GM21528 (cell line): ENCODE data around the gene BCL11B.

Source experiments
- ATAC-seq: cut with Tn5 transposase; IDR thresholded peaks from one replicate; pipeline ENCODE4 v1.9.1; 2021; ENCODE audit warnings: mild to moderate bottlenecking, moderate library complexity; ENCODE audit not compliant: unreplicated experiment, low FRiP score

Gene BCL11B

DNA sequence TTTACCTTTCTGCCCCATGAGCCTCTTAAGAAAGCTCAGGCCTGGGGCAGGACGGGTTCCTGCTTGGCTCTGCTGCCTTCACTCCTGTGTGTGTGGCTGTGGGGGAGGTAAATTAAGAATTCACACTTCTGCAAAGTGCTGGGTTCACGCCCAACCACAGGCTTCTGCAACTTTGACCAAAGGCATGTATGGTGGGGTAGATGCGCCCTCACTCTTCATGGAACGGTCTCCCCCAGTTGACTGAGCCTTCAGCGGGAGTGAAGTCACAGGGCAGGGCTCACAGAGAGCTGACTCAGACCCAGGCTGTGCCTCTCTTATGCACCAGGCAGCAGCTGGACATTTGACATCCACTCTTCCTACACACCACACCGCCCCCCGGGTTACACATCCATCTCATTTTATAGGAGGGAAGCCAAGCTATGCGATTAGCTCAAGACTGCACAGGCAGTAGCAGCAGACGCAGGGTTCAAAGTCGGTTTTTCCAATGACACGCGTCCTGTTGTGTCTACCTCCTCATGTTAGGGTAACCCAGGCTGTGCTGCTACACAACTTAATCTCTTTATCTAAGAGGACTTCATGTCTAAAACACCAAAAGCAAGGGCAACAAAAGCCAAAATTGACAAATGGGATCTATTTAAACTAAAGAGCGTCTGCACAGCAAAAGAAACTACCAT is 15.4 kb upstream of the BCL11B start:
- ATAC-seq = peak; percentile 86

DNA sequence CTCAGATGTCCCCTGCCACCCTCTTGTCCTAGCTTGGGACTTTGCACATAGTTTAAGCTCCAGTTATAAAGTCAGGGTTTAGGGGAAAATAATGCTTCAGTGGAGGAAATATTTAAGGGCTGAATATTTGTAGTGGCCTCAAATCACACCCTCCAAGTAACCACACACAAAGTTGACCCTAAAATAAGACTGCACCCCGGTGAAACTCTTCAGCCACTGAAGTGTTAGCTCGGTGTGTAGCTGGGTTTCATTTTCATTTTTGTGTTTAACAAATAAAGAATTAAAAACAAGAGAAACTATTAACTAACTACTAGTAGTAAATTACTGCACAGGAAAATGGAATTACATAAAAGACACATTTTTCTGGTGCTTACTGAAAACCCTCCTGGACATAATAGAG is 14.8 kb upstream of the BCL11B start:
- peak; percentile 68 for ATAC-seq

DNA sequence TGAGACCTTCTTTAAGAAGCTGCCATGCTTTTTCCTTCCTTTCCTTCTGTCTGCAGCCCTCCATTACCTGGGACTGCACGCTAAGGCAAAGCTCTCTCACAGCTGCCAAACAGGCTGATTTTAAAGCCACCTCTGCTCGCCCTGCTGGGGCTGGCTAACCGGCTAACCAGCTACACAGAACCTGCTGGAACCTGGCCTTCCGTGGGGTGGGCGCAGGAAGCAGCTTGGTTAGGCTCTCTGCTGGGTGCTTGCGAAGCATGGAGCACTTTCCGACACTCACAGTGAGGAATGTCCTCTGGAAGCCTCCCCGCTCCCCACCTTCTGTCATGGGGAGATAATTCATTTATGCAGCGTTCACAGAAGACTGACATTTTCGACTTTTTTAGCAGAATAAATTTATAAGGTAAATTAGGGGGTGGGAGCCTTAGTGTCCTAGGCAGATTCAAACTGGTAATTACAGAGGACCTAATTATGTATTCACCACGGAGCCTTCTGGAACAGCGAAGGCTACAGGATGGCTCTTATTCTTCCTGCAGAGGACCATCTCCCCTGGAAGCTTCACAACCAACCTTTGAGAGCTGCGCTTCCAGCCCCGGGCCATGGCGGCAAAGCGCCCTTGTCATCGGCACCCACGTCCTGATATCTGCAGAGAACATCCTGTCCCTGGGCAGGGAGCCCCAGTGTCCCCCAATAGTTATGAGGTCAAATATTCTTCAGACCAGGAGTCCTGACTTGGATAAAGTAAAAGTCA is 12.4 kb upstream of the BCL11B start:
- ATAC-seq = no peak

DNA sequence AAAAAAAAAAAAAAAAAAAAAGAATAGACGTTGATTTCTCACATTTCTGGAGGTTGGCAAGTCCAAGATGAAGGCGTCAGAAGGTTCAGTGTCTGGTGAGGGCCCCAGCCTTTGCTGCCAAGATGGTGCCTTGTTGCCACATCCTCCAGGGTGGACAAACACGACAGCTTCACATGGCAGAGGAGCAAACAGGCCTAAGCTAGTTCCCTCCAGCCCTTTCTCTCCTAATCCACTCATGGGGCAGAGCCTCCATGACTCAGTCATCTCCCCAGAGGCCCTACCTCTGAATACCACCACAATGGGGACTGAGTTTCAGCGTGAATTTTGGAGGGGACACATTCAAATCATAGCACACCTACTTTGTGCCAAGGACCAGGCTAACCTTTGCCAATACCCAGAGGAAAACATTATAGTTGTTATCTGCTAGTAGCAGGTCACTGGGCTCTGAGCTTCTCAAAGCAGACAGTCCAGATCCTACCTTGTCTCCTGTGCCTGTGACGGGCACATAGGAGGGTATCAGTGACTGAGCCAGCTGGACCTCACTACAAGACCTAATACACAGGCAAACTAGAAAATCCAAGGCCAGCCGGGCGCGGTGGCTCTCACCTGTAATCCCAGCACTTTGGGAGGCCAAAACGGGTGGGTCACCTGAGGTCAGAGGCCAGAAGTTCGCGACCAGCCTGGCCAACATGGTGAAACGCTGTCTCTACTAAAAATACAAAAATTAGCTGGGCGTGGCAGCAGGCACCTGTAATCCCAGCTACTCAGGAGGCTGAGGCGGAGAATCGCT is 10.5 kb upstream of the BCL11B start:
- ATAC-seq = no peak

DNA sequence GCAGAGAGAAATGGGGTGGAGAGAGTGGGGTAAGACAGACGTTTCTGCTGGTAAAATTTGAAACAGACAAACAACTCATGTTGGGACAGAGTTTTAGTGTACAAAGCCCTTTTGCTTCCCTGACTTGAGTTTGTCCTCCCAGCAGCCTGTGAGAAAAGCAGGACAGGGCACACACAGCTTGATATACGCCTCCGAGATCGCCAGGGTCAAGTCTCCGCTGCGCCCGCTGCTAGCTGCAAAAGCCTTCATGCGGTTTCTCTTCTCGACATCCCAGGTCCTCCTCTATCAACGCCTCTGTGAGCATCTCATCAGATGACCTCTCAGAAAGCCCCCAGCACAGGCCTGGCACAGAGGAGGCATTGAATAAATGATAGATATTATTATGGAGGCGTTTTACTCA is 9.4 kb upstream of the BCL11B start:
- no peak for ATAC-seq

DNA sequence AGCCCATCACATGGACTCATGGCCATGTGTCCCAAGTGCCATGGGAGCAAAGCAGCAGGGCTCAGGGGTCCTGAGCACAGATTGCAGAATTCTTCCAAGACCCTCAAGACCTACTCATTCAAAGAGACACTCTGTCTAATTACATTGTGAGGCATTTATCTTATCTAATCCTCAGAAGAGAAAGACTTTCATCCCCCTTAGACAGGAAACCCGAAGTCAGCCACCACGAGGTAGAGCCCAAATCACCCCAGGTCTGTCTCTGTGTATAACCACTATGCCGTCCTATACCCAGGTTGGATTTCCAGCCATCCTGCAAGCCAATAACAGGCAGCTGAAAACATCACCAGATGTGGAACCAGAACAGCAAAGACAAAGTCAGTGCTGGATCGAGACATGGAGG is 8.9 kb upstream of the BCL11B start:
- ATAC-seq = no peak

DNA sequence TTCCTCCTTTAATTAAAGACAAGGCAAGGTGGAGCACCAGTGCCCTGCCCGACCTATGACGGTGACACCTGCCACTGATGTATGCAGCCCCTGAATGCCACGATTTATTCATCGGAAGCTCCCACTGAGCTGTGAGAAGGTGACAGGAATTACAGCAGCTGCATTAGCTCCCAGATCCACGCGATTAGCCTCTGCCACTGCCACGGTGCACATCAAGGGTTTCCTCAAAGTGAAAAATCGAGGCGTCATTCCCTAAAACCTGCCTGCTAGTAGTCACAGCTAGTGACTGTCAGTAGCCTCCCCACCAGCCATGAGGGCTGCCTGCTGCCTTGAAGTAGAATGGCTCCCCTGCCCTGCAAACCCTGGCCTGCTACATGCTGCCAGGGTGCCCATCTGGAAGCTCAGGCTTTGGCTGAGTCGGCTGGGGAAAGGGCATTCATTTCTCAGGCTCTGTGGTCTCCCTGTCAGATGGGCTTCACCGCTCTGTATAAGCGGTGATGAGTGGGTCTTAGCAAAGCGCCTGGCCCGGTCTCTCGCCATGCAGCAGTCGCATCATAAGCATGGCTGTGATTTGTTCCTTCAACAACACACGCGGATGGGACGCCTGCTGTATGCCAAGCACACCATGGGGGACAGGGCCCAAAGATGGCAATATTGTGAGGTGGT is 8.2 kb upstream of the BCL11B start:
- ATAC-seq = no peak

DNA sequence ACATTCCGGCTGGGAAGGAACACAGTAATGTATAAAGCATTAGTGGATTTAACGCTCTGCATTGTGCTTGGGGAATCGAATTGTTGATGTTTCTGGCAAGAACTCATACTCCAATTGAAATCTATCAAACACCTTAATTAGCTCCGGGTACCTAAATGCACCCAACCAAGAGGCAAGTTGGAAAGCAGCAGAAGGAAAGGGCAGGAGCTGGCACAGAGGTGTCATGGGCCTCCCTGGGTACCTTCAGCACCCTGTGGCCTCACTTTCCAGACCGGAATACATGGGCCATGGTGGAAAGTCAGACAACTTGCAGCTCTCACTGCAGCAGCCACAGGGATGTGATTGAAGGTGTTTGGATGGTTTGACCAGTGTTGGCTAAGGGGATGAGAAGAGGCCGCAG is 6.8 kb upstream of the BCL11B start:
- no peak for ATAC-seq

DNA sequence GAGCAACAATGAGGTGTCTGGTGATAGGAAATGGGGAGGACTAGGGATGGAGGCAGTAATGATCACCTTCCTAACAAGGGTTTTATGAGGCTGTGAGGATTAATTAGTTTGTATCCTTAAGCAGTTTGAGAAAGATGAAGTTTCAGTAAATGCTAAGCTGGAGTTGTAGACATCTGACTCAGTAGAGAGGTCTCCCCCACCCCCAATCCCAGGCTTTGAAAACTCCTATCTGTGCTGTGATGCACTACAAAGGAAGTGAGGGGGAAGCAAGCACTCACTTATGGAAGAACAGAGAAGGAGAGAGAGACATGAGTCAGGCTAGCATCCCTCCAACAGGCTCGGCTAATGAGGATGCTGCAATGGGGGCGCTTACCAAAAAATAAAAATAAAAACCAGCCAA is 5.5 kb upstream of the BCL11B start:
- ATAC-seq = no peak

DNA sequence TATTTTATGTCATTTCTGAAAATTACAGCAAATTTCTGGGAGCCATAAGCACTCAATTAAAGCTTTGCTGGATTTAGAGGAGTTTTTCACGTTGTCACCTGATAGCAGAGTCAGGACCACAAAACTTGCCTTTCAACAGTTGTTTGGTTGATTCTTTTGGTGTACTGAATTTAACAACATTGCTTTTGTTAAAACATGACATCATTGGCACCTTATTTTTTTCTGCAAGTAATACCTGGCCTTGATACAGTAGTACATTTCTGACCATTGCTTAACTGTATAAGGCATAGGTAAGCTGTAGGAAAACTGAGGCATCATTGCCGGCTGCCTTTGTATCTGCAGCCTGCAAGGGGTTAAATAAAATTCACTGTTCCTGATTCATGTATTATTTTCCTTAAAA is 4.5 kb upstream of the BCL11B start:
- ATAC-seq = no peak

DNA sequence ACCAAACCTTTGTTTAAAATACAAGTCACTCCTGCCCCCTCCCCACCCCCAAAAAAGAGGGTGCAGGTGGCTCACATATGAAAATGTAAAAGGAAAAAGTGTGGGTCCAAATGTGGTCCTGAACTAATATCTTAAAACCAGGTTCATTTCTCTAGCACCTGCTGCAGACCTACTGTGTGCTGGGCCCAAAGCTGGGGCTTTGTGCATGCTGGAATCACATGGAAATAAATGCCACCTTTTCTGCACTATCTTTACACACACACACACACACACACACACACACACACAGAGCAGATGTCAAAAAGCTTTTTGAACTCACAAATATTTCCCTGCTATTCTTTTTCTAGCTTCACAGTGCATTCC is 3.2 kb upstream of the BCL11B start:
- no peak for ATAC-seq

DNA sequence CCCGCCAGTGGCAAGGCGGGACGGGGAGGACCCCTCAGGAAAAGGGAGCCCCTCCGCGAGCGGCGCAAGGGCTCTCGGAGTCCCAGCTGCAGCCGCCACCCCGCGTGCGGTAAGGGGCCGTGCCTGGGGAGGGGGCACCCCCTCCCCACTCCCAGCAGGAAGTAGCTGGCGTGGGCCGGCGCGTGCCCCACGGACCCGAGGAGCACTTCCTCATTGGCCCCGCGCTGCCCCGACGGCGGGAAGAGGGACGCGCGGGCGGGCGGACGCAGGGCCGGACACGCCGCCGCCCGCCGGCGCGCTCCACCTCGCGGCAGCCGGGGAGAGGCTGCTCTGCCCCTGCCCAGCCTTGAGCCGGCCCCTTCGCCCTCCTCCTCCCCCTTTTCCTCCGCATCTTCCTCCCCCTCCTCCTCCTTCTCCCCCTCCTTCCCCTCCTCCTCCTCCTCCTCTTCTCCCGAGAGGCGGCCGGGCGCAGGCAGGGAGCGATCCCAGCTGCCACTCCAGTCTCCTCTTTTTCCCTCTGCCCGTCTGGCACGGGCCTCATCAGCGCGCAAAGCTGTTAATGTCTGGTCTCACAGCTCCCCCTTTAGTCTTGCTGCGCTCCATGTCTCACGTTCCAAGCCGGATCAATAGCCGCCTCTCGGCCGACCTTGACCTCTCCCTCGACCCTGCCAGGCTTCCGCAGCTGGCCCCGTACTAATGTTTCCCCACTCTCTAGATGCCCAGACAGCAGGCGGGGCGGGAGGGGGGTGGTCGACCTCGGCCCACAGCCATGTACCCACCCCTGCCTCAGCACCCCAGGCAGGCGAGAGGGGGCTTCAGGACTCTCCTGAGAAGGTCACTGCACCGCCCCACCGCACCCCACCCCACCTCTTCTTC is 2.6 kb upstream of the BCL11B start:
- ATAC-seq = no peak

DNA sequence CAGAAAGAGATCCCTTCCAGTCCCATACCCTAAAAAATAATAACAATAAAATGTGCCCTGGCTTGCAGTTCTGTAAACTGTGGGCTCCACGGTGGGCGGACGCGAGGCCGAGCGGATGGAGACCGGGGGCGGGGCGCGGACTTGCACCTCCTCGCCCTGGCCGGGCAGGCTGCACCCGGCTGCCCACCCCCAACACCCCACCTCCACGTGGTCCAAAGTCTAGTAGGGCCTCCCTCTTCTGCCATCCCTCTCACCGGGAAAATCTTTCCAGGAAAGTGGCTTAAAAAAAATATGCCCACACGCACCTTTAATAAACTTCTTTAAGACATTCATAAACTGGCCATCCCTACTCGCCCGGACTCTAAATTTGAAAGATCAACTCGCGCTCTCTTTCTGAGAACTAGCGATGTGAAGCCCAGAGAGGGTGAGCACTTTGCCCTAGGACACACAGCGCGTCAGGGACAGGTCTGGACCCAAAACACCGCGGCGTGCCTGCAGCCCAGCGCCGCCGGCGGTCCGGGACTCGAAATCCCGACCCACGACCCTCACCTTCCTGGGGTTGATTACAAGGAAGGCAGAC is 1.9 kb upstream of the BCL11B start:
- ATAC-seq = no peak

DNA sequence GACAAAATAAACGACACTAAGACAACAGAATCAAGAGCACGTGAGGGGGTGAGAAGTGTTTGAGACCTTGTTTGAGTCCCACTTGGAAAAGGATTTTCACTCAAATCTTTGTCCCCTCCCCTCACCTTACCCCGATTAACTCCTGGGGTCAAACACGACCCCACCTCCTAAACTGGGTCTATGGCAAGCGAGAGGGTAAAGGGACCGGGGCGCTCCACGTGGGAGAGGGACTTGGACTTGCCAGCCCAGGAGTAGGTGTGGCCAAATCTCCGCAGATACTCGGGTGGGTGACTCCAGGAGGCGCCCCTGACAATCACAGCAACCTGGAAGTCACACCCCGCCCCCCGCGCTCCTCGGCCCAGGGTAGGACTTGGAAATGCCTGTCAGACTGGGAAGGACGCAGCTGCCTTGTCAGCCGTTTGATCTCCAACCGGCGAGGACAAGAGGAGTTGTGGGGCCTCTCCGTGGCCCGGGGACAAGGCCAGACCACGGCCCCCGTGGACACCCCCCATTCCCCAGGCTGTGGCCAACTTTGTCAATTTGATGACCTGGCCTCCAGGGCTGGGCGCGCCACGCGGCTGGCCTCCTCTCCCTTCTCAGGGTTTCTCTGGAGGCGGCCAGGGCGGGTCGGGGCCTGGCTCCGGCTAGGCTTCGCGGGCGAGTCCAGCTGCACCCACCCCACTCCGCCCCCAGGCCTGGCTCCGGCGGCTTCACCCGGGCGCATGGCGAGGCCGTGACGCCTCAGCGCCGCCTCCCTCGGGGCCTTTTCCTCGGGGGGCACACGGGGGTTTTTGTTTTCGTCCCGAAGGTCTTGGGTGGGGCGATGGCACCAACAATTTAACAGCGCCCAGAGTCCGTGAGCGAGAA is 1.1 kb upstream of the BCL11B start:
- no peak for ATAC-seq

DNA sequence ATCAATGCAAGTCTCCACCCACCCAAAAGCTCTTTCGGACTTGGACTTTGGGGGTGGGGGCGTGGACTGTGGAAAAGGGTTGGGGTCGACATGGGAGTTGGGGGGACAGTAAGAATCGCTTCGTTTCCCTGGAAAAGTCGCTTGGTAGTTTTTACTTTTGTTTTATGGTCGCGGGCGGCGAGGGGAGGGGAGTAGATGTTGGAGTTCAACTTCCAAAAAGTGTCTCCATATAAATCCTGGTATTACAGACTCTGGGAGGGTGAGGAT is 568 bp upstream of the BCL11B start:
- no peak for ATAC-seq

DNA sequence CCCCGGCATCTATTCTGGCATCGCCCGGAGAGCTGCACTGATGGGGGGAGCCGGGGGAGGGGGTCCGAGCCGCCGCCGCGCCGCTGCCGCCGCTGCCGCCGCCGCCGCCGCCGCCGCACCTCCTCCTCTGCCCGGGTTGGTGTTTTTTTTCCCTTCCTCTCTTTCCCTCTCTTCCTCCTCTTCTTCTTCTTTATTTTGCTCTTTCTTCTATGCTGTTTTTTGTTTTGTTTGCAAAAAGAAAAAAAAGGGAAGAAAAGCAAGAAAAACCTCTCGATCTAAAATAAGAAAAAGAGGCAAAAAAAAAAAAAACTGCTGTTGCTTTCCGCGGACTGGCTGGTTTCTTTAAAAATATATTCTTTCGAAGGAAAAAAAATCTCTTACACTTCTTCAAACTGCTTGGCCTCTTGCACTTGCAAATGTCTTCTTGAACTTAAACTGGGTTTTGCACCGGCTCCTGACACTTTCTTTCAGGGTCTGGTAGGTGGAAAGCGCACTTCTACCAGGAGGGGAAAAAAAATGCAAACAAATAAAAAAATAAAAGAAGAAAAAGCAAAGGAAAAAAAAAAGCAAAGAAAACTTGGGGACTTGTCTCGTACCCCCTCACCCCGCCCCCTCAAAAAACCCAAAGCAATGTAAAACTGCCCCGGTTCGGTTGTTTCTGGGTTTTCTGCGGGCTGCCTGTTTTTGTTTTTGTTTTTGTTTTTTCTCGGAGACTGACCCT is 616 bp downstream of the BCL11B start:
- ATAC-seq = no peak

DNA sequence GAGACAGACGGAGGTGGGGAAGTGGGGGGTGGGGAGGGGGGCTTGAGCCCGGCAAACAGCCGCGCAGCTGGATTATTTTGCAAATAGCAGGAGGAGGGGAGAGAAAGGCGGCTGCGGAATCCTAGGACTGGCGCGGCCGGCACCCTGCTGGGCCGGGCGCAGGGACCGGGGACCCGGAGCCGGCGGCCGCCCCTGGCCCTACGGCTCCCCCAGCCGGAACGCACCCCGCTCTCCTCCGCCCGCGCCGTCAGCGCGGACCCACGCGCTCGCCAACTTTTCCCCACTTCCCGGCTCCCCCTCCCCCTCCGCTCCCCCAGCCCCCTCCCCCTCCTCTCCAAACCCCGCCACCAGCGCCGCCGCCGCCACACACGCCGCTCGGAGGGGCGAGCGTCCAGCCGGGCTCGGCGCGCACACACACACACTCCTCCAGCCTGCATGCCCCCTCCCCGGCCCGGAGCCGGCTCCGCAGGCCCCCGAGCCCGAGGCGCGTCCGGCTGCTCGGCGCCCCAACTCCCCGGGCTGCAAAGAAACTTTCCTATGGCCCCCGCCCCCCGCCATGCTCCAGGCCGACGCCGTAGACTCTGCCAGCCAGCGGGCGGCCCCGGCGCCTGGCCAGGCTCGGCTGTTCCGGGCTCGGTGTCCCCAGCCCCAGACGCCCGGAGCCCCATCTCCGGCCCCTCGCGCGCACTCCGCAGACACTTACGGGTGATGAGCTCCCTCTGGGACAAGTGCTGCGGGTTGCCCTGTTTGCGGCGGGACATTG is 1.4 kb downstream of the BCL11B start:
- ATAC-seq = no peak
